Endothelial cell of umbilical vein (primary cell): ENCODE data around the gene TMEM178B.

Experiments used
- CTCF ChIP-seq, 2 donors: IDR thresholded peaks; 1 replicate in 1 of 2; 2 replicates in 1 of 2; pipeline ENCODE4 v1.5.1; 2011; ENCODE audit warnings: low read length in 2 of 2, mild to moderate bottlenecking in 2 of 2, moderate library complexity in 2 of 2, control low read depth in 1 of 2, inconsistent platforms in 1 of 2, low read depth in 1 of 2; ENCODE audit not compliant: insufficient read depth in 1 of 2; ENCODE audit errors: extremely low read depth in 1 of 2
- EZH2 ChIP-seq: IDR thresholded peaks from 2 replicates; pipeline ENCODE4 v1.6.1; 2012; ENCODE audit warnings: borderline replicate concordance, low read depth, mild to moderate bottlenecking, moderate library complexity, low read length, inconsistent platforms; ENCODE audit not compliant: severe bottlenecking
- POLR2A ChIP-seq: IDR thresholded peaks from 2 replicates; pipeline ENCODE4 v1.6.1; 2012; ENCODE audit warnings: low read depth, mild to moderate bottlenecking, control low read depth, low read length
- POLR2AphosphoS5 ChIP-seq: IDR thresholded peaks from 2 replicates; pipeline ENCODE4 v1.6.1; 2012; ENCODE audit warnings: low read depth, mild to moderate bottlenecking, control low read depth, low read length, moderate library complexity; ENCODE audit not compliant: insufficient read depth

- TF ChIP-seq POLR2A (no peak), CTCF (IDR thresholded peaks at IDR 0.05; ENCODE audit: extremely low read depth in 1 of 2, insufficient read depth in 1 of 2, low read depth in 1 of 2, low read length in 2 of 2) (no peak), EZH2 (no peak), POLR2AphosphoS5 (no peak)
Measured at GRCh38 chr7:141221007-141221612, 147.2 kb downstream of the TMEM178B start.
